Hematopoietic multipotent progenitor cell treated with erythropoietin and hydrocortisone succinate and interleukin-3 and kit ligand, for 6 days (in vitro differentiated cells): ENCODE measurements around the gene KIR3DL2.
A peak's percentile ranks its signal among the peaks of the same experiment; 100 is the strongest.
"Not testable (repeated sequence)": the region's sequence is repeated elsewhere in the genome, so short reads cannot be mapped to it uniquely, and the experiment has no call there.

Experiments used
- DNase-seq: peaks from one replicate; pipeline ENCODE4 v3.0.0-alpha.2; 2015

KIR3DL2 gene

DNA sequence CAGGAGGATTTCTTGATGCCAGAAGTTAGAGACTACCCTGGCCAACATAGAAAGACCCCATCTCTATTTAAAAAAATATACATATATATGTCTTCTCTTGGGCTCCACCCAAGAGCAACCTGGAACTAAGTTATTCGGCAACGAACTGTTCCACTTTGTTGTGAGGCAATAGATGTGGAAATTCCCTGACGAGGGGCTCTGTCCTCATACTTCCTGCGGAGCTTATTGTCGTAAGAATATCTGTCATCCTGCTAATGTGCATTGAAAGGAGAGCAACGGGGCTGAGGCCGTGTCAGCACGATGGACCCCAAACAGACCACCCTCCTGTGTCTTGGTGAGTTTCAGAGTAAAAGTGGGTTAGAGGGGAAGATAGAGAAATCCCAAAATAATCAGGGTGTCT lies 23.7 kb downstream of the KIR3DL2 start, which contains the start of gene FCAR:
TSS of gene FCAR (plus strand) at position 246 of the 400 bp plus-strand sequence. CDS start at position 301, 55 bp downstream.
- no peak for DNase-seq

GRCh38 chr19:54875506-54875905 lies 25.3 kb downstream of the KIR3DL2 start:
- DNase-seq = peak; percentile 39

- no peak for DNase-seq
Observed at GRCh38 chr19:54877471-54877870, 27.2 kb downstream of the KIR3DL2 start.

DNA sequence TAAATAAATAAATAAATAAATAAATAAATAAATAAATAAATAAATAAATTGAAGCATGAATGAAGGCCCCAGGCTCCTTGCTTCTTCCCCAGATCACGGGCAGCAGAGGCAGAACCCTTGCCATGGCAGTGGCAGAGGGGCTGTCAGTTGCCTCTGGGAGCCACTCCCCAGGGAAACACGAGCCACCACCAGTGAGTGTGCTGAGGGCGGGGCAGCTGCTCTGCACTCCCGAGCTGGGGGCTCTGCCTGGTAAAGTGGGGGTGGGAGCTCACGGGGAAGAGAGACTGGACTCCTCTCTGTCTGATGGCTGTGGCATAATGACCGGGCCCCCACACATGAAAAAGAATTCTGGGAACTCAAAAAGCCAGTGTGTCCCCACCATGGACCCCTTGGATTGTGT lies 31.6 kb downstream of the KIR3DL2 start:
- no peak for DNase-seq

DNA sequence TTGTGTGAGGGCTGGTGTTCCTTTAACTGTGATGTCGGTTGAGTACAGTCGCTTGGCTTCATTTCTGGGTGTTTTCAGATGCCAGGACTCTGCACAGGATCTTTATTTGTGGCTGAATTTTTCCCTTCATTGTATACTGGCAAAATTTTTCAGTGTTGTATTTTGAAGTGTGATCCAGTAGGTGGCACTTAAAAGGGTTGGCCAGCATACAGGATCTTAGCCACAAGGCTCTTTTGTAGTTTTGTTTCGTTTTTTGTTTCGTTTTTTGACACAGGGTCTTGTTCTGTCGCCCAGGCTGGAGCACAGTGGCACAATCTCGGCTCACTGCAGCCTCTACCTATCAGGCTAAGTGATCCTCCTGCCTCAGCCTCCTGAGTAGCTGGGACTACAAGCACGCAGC lies 32.5 kb downstream of the KIR3DL2 start:
- DNase-seq = peak; percentile 65

GRCh38 chr19:54883228-54883627 lies 33.0 kb downstream of the KIR3DL2 start:
- no peak for DNase-seq

GRCh38 chr19:54888239-54888638 lies 38.0 kb downstream of the KIR3DL2 start:
- no peak for DNase-seq

- DNase-seq = no peak
Observed at GRCh38 chr19:54889566-54889965, 39.3 kb downstream of the KIR3DL2 start.

DNA sequence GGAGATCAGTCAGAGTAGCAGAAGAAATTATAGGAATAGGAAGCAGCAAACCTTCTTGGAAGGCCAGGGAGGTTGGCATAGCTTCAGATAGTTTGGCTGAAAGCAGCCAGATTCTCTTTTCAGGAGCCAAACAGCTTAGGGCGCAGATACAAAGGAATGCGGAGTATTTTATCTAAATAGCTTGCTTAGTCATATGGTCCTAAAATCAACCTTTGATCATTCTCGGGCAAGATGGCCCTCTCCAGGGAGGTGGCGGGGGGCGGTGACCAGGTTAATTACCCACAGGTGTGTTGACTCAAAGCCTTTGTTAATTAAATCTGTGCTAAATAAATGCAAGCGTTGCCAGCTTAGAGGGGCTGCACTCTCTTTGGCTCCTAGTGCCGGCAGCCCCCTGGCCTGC lies 43.2 kb downstream of the KIR3DL2 start:
- no peak for DNase-seq

- not testable (repeated sequence) for DNase-seq
Observed at GRCh38 chr19:54894106-54894505, 43.9 kb downstream of the KIR3DL2 start.

- no peak for DNase-seq
Observed at GRCh38 chr19:54896036-54896435, 45.8 kb downstream of the KIR3DL2 start.

DNA sequence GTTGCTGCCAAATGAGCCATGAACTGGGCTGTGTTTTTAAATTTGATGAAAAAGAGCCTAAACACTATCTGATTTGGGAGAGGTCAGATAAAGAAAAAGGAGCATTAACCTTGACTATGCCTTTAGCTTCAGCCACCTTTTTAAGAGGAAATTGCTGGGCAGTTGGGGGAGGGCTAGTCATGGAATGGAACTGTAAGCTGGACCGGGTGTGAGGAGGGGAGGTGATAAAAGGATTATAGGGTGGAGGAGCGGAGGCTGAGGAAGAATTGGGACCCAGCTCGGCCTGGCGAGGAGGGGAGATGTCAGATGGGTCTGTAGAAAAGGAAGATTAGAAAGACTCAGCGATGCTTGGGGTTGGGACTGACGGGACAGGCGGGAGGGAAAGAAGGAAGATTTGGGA lies 48.4 kb downstream of the KIR3DL2 start:
- DNase-seq = not testable (repeated sequence)

GRCh38 chr19:54899646-54900045 lies 49.4 kb downstream of the KIR3DL2 start:
- not testable (repeated sequence) for DNase-seq

GRCh38 chr19:54901153-54901552 lies 50.9 kb downstream of the KIR3DL2 start:
- not testable (repeated sequence) for DNase-seq

DNA sequence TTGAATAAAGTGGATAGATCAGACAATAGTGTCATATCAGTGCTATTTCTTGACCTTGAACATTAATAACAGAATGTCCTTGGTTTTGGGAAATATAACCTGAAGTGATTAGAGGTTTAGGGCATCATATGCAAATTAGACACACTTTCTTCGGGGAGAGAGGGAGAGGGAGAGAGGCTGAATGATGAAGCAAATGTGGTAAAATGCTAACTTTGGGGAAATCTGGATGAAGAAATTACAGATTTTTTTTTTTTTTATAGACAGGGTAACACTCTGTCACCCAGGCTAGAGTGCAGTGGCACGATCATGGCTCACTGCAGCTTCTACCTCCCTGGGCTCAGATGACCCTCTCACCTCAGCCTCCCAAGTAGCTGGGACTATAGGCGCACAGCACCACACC lies 51.8 kb downstream of the KIR3DL2 start:
- no peak for DNase-seq

DNA sequence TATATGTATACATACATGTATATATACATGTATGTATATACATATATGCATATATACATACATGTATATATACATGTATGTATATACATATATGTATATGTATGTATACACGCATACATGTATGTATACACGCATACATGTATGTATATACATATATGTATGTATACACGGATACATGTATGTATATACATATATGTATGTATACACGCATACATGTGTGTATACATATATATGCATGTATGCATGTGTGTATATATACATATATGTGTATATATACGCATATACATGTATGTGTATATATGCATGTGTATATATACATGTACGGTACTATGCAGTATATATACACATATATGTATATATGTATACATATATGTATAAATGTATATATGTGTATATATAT lies 53.1 kb downstream of the KIR3DL2 start:
- no peak for DNase-seq

DNA sequence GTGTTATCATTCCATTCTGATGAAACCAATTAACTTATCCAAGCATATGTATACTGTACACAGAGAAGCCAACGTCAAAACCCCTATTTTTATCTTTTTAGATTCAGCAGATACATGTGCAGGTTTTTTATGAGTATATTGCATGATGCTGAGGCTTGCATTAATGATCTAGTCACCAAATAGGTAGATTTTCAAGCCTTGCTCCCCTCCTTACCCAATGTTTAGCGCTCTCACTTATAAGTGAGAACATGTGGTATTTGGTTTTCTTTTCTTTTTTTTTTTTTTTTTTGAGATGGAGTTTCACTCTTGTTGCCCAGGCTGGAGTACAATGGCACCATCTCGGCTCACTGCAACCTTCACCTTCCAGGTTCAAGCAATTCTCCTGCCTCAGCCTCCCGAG lies 54.0 kb downstream of the KIR3DL2 start:
- DNase-seq = not testable (repeated sequence)

DNA sequence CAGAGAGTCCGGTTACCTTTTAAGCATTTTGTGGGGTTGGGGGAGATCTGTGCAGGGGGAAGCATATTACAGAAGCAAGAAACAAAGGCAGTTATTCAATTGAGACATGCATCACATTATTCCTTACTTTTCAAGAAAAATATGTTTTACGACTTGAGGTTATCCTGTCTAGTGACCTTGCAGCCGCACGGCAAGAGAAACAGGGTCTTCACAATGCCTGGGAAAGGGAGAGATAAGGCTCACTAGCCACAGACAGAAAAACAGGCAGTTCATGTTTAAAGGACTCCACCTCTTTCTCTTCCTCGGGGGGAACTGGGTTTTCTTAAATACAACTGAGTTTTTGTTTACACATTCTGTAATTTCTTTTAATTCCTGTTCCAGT lies 55.2 kb downstream of the KIR3DL2 start:
- DNase-seq = peak; percentile 61

DNA sequence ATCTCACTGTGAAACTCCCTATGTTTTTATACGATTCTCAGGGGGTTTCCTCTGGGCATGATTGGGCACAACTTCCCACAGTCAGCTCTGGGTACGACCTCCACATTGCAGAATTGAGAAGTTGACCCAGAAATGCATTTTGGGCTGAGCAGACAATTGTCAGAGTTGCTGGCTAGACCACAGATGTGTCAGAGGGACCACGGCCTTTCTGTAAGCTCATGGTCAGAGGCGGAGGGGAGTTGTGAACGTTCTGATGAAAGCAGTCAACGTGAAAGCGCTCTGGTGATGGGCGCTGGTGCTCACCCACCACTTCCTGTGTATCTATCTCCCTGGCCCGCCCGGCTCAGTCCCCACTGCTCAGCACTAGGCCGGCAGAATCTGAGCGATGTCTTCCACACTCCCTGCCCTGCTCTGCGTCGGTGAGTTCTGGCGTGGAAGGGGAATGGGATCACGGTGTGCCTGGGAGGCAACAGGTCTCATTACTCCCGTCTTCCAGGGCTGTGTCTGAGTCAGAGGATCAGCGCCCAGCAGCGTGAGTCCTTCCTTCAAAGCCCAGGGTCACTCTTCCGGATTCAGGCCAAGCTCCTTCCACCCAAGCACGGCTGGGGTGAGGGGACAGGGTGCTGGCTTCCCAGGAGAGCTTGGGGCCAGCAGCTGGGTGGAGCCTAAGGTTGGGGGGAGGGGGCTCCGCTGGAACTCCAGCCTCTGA lies 55.7 kb downstream of the KIR3DL2 start, which contains the start of gene NCR1:
TSS of gene NCR1 (plus strand) at position 346 of the 709 bp plus-strand sequence. CDS start at position 386, 40 bp downstream.
- peak; percentile 63 for DNase-seq

DNA sequence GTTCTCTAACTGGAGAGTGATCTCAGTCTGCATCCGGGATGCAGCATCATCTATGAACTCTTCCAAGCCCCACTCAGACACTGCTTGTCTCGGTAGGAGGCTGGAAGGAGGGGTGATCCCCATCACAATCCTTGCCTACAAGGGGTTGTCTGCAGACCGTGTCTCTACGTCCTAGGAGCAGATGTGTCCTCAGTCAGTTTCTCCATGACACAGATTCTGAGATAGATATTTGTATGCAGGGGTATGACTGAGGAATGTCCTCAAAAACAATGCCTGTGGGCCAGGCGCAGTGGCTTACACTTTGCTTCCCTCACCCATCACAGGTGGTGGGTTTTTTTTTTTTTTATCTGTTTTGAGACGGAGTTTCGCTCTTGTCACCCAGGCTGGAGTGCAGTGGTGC lies 56.6 kb downstream of the KIR3DL2 start:
- no peak for DNase-seq

DNA sequence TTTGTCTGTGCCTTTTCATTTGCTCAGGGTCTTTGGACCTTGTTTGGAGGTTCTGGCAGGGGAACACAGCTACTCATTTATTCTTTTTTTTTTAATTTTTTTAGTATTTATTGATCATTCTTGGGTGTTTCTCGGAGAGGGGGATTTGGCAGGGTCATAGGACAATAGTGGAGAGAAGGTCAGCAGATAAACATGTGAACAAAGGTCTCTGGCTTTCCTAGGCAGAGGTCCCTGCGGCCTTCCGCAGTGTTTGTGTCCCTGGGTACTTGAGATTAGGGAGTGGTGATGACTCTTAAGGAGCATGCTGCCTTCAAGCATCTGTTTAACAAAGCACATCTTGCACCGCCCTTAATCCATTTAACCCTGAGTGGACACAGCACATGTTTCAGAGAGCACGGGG lies 57.7 kb downstream of the KIR3DL2 start:
- not testable (repeated sequence) for DNase-seq
